ENCODE results near the gene HYAL3. TPM values are rescaled to one million over a fixed set of nuclear protein-coding genes. Genes with fewer than 3 reads are reported as not detected.

Gene HYAL3
- polyA plus RNA-seq, 1 donor from 2014 or later: 9.1 TPM

DNA sequence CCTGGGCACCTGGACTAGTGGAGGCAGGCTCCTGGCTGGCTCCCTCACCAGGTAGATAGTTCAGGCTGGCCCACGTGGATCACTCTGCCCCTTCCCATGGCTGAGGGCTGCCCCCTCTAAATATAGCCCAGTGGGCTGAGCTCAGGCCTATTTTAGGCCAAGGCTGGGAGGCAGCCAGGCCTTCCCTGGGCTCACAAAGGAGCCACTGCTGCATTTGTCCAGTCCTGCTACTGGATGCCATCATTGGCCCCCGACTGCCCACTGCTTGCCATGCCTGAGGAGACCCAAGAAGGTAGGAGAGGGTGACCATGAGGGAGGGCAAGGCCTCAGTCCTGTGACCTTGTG, 20.4 kb downstream of the HYAL3 start, which contains the start of gene LSMEM2 (continued):
- no peak for TF ChIP-seq MXI1 (conservative IDR thresholded peaks at IDR 0.05; ENCODE audit: poor library complexity, severe bottlenecking)

DNA sequence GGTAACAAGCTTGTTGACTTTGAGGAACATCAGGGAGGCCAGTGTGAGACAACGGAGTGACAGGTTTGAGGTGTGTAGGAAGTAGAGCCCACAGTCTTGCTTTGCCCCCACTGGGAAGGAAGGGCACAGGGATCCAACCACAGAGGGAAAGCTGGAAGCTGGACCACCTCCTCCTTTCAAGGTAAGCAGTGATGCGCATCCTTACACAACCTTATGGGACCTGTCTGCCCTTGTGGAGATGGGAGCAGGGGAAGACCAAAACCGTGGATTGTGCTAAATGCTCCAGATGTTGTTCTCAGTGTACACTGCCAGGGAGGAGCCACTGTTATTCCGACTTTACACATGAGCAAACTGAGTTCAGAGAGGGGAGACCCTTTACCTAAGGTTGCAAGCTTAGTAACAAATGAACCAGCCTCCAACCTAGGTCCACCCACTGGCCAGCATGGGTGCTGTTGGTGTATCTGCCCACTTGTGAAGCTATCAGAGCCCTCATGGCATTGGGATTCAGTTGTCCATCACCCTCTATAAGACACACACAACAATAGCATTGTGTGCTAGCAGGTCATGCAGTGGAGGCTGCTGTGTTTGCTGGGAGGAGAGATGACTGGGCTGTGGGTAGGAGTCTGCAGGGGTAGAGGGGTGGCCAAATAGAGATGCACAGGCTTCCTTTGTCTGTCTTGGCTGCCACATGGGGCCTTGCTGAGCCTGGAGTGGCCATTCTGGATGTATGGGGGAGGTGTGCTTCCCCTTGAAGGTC, 20.9 kb downstream of the HYAL3 start:
- Histone ChIP-seq H3K27me3 (ENCODE audit: insufficient read depth, low read depth, low read length) (peaks cover 23% of the 10 kb centered on the region), H3K9ac (ENCODE audit: low read length) (no peak overlapping the region), H3K4me2 (ENCODE audit: low read length) (no peak overlapping the region), H3K36me3 (ENCODE audit: insufficient read depth, low read length) (no peaks in the 10 kb centered on the region), H3K27ac (ENCODE audit: low read length) (no peak overlapping the region), H3K4me3 (ENCODE audit: low read length) (no peak overlapping the region), H3K79me2 (replicated peaks; ENCODE audit: insufficient read depth, low read length) (no peaks in the 10 kb centered on the region), H3K9me3 (ENCODE audit: low read length) (no peaks in the 10 kb centered on the region), H2AFZ (ENCODE audit: low read depth, low read length) (no peak overlapping the region), H3K9me2 (ENCODE audit: insufficient read depth, low read length) (no peaks in the 10 kb centered on the region), H4K20me1 (ENCODE audit: insufficient read depth) (no peaks in the 10 kb centered on the region), H3F3A (ENCODE audit: insufficient read depth, low read length, poor library complexity, severe bottlenecking) (no peaks in the 10 kb centered on the region)
- TF ChIP-seq TAF1 (IDR thresholded peaks at IDR 0.05; ENCODE audit: low read depth): no peak
- TF ChIP-seq POLR2AphosphoS5 (IDR thresholded peaks at IDR 0.05): no peak
- TF ChIP-seq EZH2 (IDR thresholded peaks at IDR 0.05; ENCODE audit: borderline replicate concordance, insufficient read depth, low read length, poor library complexity, severe bottlenecking): no peak
- no peak for TF ChIP-seq REST (IDR thresholded peaks at IDR 0.05; ENCODE audit: borderline replicate concordance)
- TF ChIP-seq MXI1 (conservative IDR thresholded peaks at IDR 0.05; ENCODE audit: poor library complexity, severe bottlenecking): no peak
- TF ChIP-seq, protein P1, sequence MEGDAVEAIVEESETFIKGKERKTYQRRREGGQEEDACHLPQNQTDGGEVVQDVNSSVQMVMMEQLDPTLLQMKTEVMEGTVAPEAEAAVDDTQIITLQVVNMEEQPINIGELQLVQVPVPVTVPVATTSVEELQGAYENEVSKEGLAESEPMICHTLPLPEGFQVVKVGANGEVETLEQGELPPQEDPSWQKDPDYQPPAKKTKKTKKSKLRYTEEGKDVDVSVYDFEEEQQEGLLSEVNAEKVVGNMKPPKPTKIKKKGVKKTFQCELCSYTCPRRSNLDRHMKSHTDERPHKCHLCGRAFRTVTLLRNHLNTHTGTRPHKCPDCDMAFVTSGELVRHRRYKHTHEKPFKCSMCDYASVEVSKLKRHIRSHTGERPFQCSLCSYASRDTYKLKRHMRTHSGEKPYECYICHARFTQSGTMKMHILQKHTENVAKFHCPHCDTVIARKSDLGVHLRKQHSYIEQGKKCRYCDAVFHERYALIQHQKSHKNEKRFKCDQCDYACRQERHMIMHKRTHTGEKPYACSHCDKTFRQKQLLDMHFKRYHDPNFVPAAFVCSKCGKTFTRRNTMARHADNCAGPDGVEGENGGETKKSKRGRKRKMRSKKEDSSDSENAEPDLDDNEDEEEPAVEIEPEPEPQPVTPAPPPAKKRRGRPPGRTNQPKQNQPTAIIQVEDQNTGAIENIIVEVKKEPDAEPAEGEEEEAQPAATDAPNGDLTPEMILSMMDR (IDR thresholded peaks at IDR 0.05; ENCODE audit: poor library complexity, severe bottlenecking): no peak
- no peak for TF ChIP-seq SMC3 (conservative IDR thresholded peaks at IDR 0.05; ENCODE audit: poor library complexity)
- no peak for TF ChIP-seq RAD21 (conservative IDR thresholded peaks at IDR 0.05)
- TF ChIP-seq EP300 (conservative IDR thresholded peaks at IDR 0.05; ENCODE audit: poor library complexity, severe bottlenecking): no peak

GRCh38 chr3:50276762-50277101, 22.5 kb downstream of the HYAL3 start:
- Histone ChIP-seq H3K79me2 (replicated peaks; ENCODE audit: insufficient read depth, low read length) (no peaks in the 10 kb centered on the region), H2AFZ (ENCODE audit: low read depth, low read length) (no peak overlapping the region), H3K9me2 (ENCODE audit: insufficient read depth, low read length) (no peaks in the 10 kb centered on the region), H3F3A (ENCODE audit: insufficient read depth, low read length, poor library complexity, severe bottlenecking) (no peaks in the 10 kb centered on the region), H4K20me1 (ENCODE audit: insufficient read depth) (no peaks in the 10 kb centered on the region), H3K9me3 (ENCODE audit: low read length) (no peaks in the 10 kb centered on the region), H3K4me3 (ENCODE audit: low read length) (no peak overlapping the region), H3K27ac (ENCODE audit: low read length) (no peak overlapping the region), H3K4me2 (ENCODE audit: low read length) (no peak overlapping the region), H3K36me3 (ENCODE audit: insufficient read depth, low read length) (no peaks in the 10 kb centered on the region), H3K9ac (ENCODE audit: low read length) (no peak overlapping the region), H3K27me3 (ENCODE audit: insufficient read depth, low read depth, low read length) (peaks cover 23% of the 10 kb centered on the region)
- TF ChIP-seq RAD21 (conservative IDR thresholded peaks at IDR 0.05): no peak
- no peak for TF ChIP-seq EP300 (conservative IDR thresholded peaks at IDR 0.05; ENCODE audit: poor library complexity, severe bottlenecking)
- TF ChIP-seq TAF1 (IDR thresholded peaks at IDR 0.05; ENCODE audit: low read depth): no peak
- TF ChIP-seq SMC3 (conservative IDR thresholded peaks at IDR 0.05; ENCODE audit: poor library complexity): no peak
- no peak for TF ChIP-seq REST (IDR thresholded peaks at IDR 0.05; ENCODE audit: borderline replicate concordance)
- TF ChIP-seq MXI1 (conservative IDR thresholded peaks at IDR 0.05; ENCODE audit: poor library complexity, severe bottlenecking): no peak
- no peak for TF ChIP-seq EZH2 (IDR thresholded peaks at IDR 0.05; ENCODE audit: borderline replicate concordance, insufficient read depth, low read length, poor library complexity, severe bottlenecking)
- TF ChIP-seq, protein P1 (IDR thresholded peaks at IDR 0.05; ENCODE audit: poor library complexity, severe bottlenecking): no peak
- no peak for TF ChIP-seq POLR2AphosphoS5 (IDR thresholded peaks at IDR 0.05)
